Mesenchymal stem cell (in vitro differentiated cells and primary cell): ENCODE results near the gene NTF4.
A peak's percentile ranks its signal among the peaks of the same experiment; 100 is the strongest.

ENCODE experiments used
- DNase-seq: peaks from one replicate; pipeline ENCODE4 v3.0.0-alpha.2; 2013
- H2AFZ ChIP-seq: one replicate; pipeline ENCODE4 v1.6.1; 2013; ENCODE audit warnings: low read depth, mild to moderate bottlenecking, control low read depth, inconsistent platforms, low read length, moderate library complexity
- H2AK5ac ChIP-seq: 2 replicates; pipeline ENCODE4 v1.6.1; 2013; ENCODE audit warnings: low read length, moderate library complexity, mild to moderate bottlenecking, inconsistent platforms; ENCODE audit not compliant: severe bottlenecking
- H2BK120ac ChIP-seq: one replicate; pipeline ENCODE4 v1.6.1; 2013; ENCODE audit warnings: low read depth, mild to moderate bottlenecking, inconsistent platforms, low read length, moderate library complexity
- H2BK12ac ChIP-seq, 2 experiments: one replicate each; pipeline ENCODE4 v1.6.1; 2013; ENCODE audit warnings: inconsistent platforms in 2 of 2, low read length in 2 of 2, mild to moderate bottlenecking in 2 of 2, moderate library complexity in 2 of 2, control low read depth in 1 of 2
- H2BK15ac ChIP-seq: one replicate; pipeline ENCODE4 v1.6.1; 2013; ENCODE audit warnings: mild to moderate bottlenecking, low read depth, inconsistent platforms; ENCODE audit not compliant: poor library complexity, severe bottlenecking
- H2BK5ac ChIP-seq: 2 replicates; pipeline ENCODE4 v1.6.1; 2013; ENCODE audit warnings: low read depth, mild to moderate bottlenecking, low read length, control low read depth, inconsistent platforms; ENCODE audit not compliant: poor library complexity, severe bottlenecking
- H3K14ac ChIP-seq, 2 experiments: one replicate each; pipeline ENCODE4 v1.6.1; 2013; ENCODE audit warnings: inconsistent platforms in 2 of 2, low read length in 2 of 2, control low read depth in 1 of 2, mild to moderate bottlenecking in 1 of 2, moderate library complexity in 1 of 2
- H3K18ac ChIP-seq, 2 experiments: one replicate each; pipeline ENCODE4 v1.6.1; 2013; ENCODE audit warnings: inconsistent platforms in 2 of 2, low read length in 2 of 2, control low read depth in 1 of 2, low read depth in 1 of 2, mild to moderate bottlenecking in 1 of 2
- H3K23ac ChIP-seq, 2 experiments: one replicate each; pipeline ENCODE4 v1.6.1; 2013; ENCODE audit warnings: inconsistent platforms in 2 of 2, low read length in 2 of 2, mild to moderate bottlenecking in 2 of 2, moderate library complexity in 2 of 2, control low read depth in 1 of 2
- H3K27ac ChIP-seq: 2 replicates; pipeline ENCODE4 v1.5.1; 2013; ENCODE audit warnings: mild to moderate bottlenecking, moderate library complexity, low read length, control low read depth, inconsistent platforms; ENCODE audit not compliant: poor library complexity, severe bottlenecking
- H3K27me3 ChIP-seq, 2 experiments: 2 replicates each; pipeline versions ENCODE4 v1.6.1 to v1.7.0; 2013; ENCODE audit warnings: low read length in 2 of 2, mild to moderate bottlenecking in 2 of 2, moderate library complexity in 2 of 2, control low read depth in 1 of 2, inconsistent platforms in 1 of 2; ENCODE audit not compliant: control insufficient read depth in 1 of 2, insufficient read depth in 1 of 2
- H3K36me3 ChIP-seq, 2 experiments: 2 replicates each; pipeline versions ENCODE4 v1.6.1 to v1.7.0; 2013; ENCODE audit warnings: low read length in 2 of 2, control low read depth in 1 of 2, inconsistent platforms in 1 of 2, low read depth in 1 of 2, mild to moderate bottlenecking in 1 of 2; ENCODE audit not compliant: insufficient read depth in 2 of 2, control insufficient read depth in 1 of 2
- H3K4ac ChIP-seq, 2 experiments: one replicate each; pipeline ENCODE4 v1.6.1; 2013; ENCODE audit warnings: inconsistent platforms in 2 of 2, low read length in 2 of 2, mild to moderate bottlenecking in 2 of 2, moderate library complexity in 2 of 2, control low read depth in 1 of 2, low read depth in 1 of 2
- H3K4me1 ChIP-seq: 2 replicates; pipeline ENCODE4 v1.6.1; 2013; ENCODE audit warnings: low read depth, low read length, control low read depth; ENCODE audit not compliant: control insufficient read depth, insufficient read depth
- H3K4me2 ChIP-seq: 2 replicates; pipeline ENCODE4 v1.6.1; 2013; ENCODE audit warnings: low read length, mild to moderate bottlenecking, inconsistent platforms; ENCODE audit not compliant: poor library complexity, severe bottlenecking
- H3K4me3 ChIP-seq, 2 experiments: 2 replicates each; pipeline versions ENCODE4 v1.5.1 to v1.7.0; 2013; ENCODE audit warnings: low read length in 2 of 2, mild to moderate bottlenecking in 2 of 2, control low read depth in 1 of 2, low read depth in 1 of 2; ENCODE audit not compliant: insufficient read depth in 1 of 2
- H3K79me1 ChIP-seq: replicated peaks from 2 replicates; pipeline ENCODE4 v1.6.1; 2013; ENCODE audit warnings: mild to moderate bottlenecking, control low read depth, low read length, inconsistent platforms; ENCODE audit not compliant: poor library complexity, severe bottlenecking
- H3K9ac ChIP-seq: 2 replicates; pipeline ENCODE4 v1.7.0; 2013; ENCODE audit warnings: mild to moderate bottlenecking, low read length, moderate library complexity
- H3K9me3 ChIP-seq: 2 replicates; pipeline ENCODE4 v1.7.0; 2013; ENCODE audit warnings: mild to moderate bottlenecking, low read length; ENCODE audit not compliant: control insufficient read depth
- H4K8ac ChIP-seq: one replicate; pipeline ENCODE4 v1.6.1; 2013; ENCODE audit warnings: inconsistent platforms, mild to moderate bottlenecking, low read length, moderate library complexity
- H4K91ac ChIP-seq: one replicate; pipeline ENCODE4 v1.6.1; 2013; ENCODE audit warnings: mild to moderate bottlenecking, low read length, inconsistent platforms
- WGBS: methylation state at CpG from one replicate; pipeline ENCODE4 v1.1.7; 2013; ENCODE audit warnings: mixed read lengths; 5-methylcytosine and 5-hydroxymethylcytosine counted together

The NTF4 gene

DNA sequence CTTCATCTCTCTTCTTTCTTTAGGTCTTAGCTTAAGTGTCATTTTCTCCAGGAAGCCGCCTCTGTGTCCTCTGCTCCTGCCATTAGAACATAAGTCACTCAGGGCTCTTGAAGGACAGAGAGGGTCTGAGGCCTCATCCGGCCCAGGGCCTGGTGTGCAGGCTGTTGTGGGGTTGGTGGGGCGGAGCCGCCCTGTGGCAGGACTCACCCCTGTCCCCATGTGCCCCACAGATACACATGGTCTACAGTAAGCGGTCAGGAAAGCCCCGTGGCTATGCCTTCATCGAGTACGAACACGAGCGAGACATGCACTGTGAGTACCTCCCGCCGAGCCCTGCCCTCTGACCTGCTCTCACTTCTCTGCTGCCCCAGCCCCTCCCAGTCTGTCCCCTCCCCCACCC lies 36.5 kb upstream of the NTF4 start:
- Histone ChIP-seq H3K9ac (no peak overlapping the region), H2AK5ac (no peak overlapping the region), H2BK120ac (no peak overlapping the region), H3K27ac (no peak overlapping the region), H3K9me3 (no peaks in the 10 kb centered on the region), H2AFZ (no peak overlapping the region), H2BK12ac (no peak overlapping the region), H3K4me3 (no peak overlapping the region), H3K36me3 (peaks cover 88 to 96% of the 10 kb centered on the region in 2 experiments), H3K79me1 (peaks cover 54% of the 10 kb centered on the region), H3K14ac (no peak overlapping the region), H3K4me1 (no peaks in the 10 kb centered on the region), H3K4ac (no peak overlapping the region), H4K8ac (no peak overlapping the region), H2BK5ac (no peak overlapping the region), H4K91ac (no peak overlapping the region), H3K18ac (no peak overlapping the region), H3K4me2 (no peak overlapping the region), H3K23ac (no peak overlapping the region), H3K27me3 (no peaks in the 10 kb centered on the region), H2BK15ac (no peak overlapping the region)
- DNase-seq: no peak
- 93% methylated on average over 12 of the region's 12 CpGs for WGBS

DNA sequence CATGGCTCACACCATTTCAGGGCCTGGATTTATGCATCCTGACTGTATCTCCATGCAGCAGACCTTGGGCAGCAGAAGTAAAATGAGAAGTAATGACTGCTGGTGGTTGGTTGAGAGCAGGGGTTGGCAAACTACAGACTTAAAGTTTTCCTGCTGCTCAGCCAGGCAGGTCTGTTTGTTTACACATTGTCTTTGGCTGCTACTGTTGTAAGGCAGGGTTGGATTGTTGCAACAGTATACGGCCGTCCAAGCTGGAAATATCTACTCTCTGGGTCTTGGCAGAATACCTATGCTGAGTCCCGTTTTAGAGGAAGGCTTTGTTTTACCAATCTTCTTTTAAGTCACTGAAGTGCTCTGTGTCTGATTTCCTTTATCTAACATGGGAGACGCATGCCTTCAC lies 34.2 kb upstream of the NTF4 start:
- Histone ChIP-seq H2BK120ac (no peak overlapping the region), H3K9me3 (no peaks in the 10 kb centered on the region), H2BK5ac (no peak overlapping the region), H2BK15ac (no peak overlapping the region), H2AK5ac (no peak overlapping the region), H3K27me3 (no peaks in the 10 kb centered on the region), H3K14ac (no peak overlapping the region), H3K79me1 (peaks cover 47% of the 10 kb centered on the region), H4K91ac (no peak overlapping the region), H3K18ac (no peak overlapping the region), H3K4me2 (no peak overlapping the region), H3K4me3 (no peak overlapping the region), H2BK12ac (no peak overlapping the region), H3K9ac (no peak overlapping the region), H3K23ac (no peak overlapping the region), H3K36me3 (peaks cover 88 to 93% of the 10 kb centered on the region in 2 experiments), H2AFZ (no peak overlapping the region), H3K27ac (no peak overlapping the region), H3K4me1 (no peaks in the 10 kb centered on the region), H3K4ac (no peak overlapping the region), H4K8ac (no peak overlapping the region)
- WGBS: 90% methylated on average over 4 of the region's 4 CpGs
- DNase-seq: peak; percentile 50

DNA sequence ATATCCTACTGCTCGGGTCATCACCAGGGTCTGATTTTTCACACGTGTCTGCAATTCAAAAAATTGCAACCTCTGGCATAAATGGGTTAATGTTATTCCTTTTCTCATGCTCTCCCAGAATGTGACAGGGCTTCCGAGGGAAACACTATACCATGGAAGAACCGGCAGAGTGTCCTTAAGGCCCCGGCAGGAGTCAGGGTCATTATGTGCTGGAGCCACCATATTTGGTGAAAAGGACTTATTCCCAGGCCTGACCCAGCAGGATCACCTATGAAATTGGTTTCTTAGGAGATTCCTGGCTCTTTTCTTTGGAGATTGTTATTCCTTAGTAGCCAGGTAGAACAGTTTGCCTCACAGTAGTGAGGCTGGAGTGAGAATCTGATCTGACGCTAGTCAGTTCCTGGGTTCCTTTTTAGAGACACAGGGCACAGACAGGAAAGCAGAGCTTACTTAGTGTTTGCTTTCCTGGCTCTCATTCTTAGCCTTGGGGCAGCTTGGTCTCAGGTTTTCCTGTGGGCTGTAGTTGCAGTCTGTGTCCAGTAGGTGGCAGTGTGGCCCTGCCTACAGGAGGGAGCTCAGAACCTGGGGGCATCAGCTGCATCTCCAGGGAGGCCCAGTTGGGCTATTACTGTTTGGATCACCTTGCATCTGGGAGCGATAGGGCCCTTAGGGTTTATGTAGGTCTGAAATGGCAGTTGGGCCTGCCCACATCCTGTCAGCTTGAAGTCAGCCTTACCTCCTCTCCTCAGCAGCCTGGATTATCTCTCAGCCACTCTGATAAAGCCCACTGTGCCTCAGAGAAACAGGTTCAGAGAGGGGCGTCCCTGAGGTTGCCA lies 33.1 kb upstream of the NTF4 start:
- Histone ChIP-seq H4K8ac (no peak overlapping the region), H2AK5ac (no peak overlapping the region), H3K27me3 (no peaks in the 10 kb centered on the region), H3K4ac (no peak overlapping the region), H2BK120ac (no peak overlapping the region), H2BK15ac (no peak overlapping the region), H4K91ac (no peak overlapping the region), H3K4me3 (no peak overlapping the region), H2AFZ (no peak overlapping the region), H3K79me1 (peaks cover 40% of the 10 kb centered on the region), H3K4me1 (no peaks in the 10 kb centered on the region), H2BK5ac (no peak overlapping the region), H3K36me3 (peaks cover 89 to 93% of the 10 kb centered on the region in 2 experiments), H3K27ac (peak overlapping the region; percentile 24), H3K4me2 (no peak overlapping the region), H3K9me3 (no peaks in the 10 kb centered on the region), H3K9ac (no peak overlapping the region), H3K18ac (no peak overlapping the region), H2BK12ac (no peak overlapping the region), H3K23ac (no peak overlapping the region), H3K14ac (no peak overlapping the region)
- DNase-seq: peak; percentile 72
- 64% methylated on average over 8 of the region's 8 CpGs for WGBS

DNA sequence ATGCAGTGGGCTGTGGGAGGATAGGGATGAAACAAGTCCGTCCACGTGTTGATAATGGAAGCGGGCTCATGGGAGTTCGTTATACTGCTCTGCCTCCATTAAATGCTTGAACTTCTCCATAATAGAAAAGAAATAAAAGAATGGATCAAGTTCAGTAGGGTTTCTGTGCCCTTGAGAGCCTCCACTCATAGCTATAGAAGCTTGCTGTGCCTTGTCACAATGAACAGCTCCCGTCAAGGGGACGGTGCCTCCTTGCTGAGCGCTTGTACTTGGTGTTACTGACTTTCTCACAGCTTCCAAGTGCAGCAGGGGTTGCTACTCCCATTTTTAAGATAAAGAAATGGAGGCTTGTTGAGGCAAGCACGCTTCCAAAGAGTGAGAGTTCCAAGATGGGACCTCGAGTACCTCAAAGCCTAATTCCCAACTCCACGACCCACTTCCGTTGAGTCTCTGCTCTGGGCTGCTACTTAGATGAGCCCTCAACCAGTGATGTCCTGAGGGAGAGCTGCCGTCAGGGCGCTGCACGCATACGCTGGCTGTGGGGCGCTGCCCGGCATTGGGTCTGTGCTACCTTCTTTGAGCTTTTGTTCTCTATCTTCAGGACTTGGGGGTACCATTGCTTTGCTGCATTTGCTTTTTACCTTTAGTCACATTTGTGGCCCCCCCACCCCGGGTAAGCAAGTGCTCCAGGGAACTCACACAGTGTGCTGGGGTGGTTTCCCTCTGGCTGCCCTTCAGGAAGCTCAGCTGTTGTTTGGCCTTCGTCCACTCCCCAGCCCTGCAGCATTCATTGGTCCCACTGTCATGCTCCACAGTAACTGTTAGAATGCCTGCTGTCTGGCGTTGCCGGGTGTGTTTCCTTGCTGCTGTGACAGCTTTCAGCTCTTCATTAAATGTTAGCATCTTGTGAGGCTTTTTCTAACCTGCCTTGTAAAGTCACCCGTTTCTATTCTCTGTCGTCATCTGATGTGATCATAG lies 30.2 kb upstream of the NTF4 start:
- H2BK15ac ChIP-seq: no peak overlapping the region
- no peak overlapping the region for H2BK12ac ChIP-seq
- H3K4me3 ChIP-seq: no peak overlapping the region
- no peak overlapping the region for H2AK5ac ChIP-seq
- H3K4me2 ChIP-seq: no peak overlapping the region
- no peak overlapping the region for H2AFZ ChIP-seq
- H3K27ac ChIP-seq: no peak overlapping the region
- no peak overlapping the region for H3K14ac ChIP-seq
- 95% methylated on average over 23 of the region's 23 CpGs for WGBS
- H3K9ac ChIP-seq: peak overlapping the region; percentile 36
- H3K4ac ChIP-seq: no peak overlapping the region
- H2BK5ac ChIP-seq: no peak overlapping the region
- no peaks in the 10 kb centered on the region for H3K27me3 ChIP-seq
- peaks cover 91 to 95% of the 10 kb centered on the region in 2 experiments for H3K36me3 ChIP-seq
- H3K18ac ChIP-seq: no peak overlapping the region
- H4K91ac ChIP-seq: no peak overlapping the region
- peaks cover 24% of the 10 kb centered on the region for H3K79me1 ChIP-seq
- peaks cover 1% of the 10 kb centered on the region for H3K4me1 ChIP-seq
- no peak overlapping the region for H3K23ac ChIP-seq
- DNase-seq: no peak
- H4K8ac ChIP-seq: peak overlapping the region; percentile 53
- H3K9me3 ChIP-seq: no peaks in the 10 kb centered on the region
- H2BK120ac ChIP-seq: no peak overlapping the region
